Peyer's patch (tissue), 4 donors: Measurements from ENCODE around the gene MXRA7. TPM values are rescaled to one million over a fixed set of nuclear protein-coding genes. Genes with fewer than 3 reads are reported as not detected.

Source experiments
- DNase-seq, 3 donors: peaks; one replicate each; pipeline ENCODE4 v3.0.0-alpha.2; 2017 to 2019
- H3K27ac ChIP-seq, 4 donors: fragments of 200-600 bp; sonication (generic); one replicate each; pipeline ENCODE4 v1.5.1; 2016 to 2019
- H3K27me3 ChIP-seq, 2 donors: fragments of 200-600 bp; sonication (generic); one replicate each; pipeline ENCODE4 v1.5.1; 2019
- H3K36me3 ChIP-seq, 3 donors: fragments of 200-600 bp; sonication (generic); one replicate each; pipeline ENCODE4 v1.5.1; 2016 to 2019
- H3K4me1 ChIP-seq, 4 donors: fragments of 200-600 bp; sonication (generic); one replicate each; pipeline ENCODE4 v1.5.1; 2016 to 2019
- H3K4me3 ChIP-seq, 4 donors: fragments of 200-600 bp; sonication (generic); 1 replicate in 3 of 4; 2 replicates in 1 of 4; pipeline ENCODE4 v1.5.1; 2016 to 2019; ENCODE audit warnings: mild to moderate bottlenecking in 1 of 4
- H3K9me3 ChIP-seq, 4 donors: fragments of 200-600 bp; sonication (generic); one replicate each; pipeline ENCODE4 v1.5.1; 2016 to 2019; ENCODE audit warnings: mild to moderate bottlenecking in 1 of 4
- POLR2A ChIP-seq, 2 donors: fragments of 450-650 bp; IDR thresholded peaks; one replicate each; pipeline ENCODE4 v1.5.1; 2017; ENCODE audit warnings: antibody characterized with exemption in 2 of 2, mild to moderate bottlenecking in 2 of 2, moderate library complexity in 2 of 2
- total RNA-seq, 4 donors: library from RNA; depleted of rRNA; stranded (reverse); fragments of >200 nt; gene quantifications; one replicate each; pipeline ENCODE4 v1.1.0, GENCODE V29; 2016
- TF ChIP-seq, protein P1 (sequence below), 6 experiments: fragments of 450-650 bp in 4 of 6; fragments of 200-600 bp in 2 of 6; sonication (generic) in 1 of 6; IDR thresholded peaks; one replicate each; pipeline ENCODE4 v1.5.1; 2017 to 2019; ENCODE audit warnings: antibody characterized with exemption in 6 of 6, mild to moderate bottlenecking in 3 of 6, moderate library complexity in 1 of 6

MXRA7 gene, protein sequence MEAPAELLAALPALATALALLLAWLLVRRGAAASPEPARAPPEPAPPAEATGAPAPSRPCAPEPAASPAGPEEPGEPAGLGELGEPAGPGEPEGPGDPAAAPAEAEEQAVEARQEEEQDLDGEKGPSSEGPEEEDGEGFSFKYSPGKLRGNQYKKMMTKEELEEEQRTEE
- 10 to 100 TPM in 3 of 4 donors, 1 to 10 TPM in 1; 9.1 to 27.3 (median 23.4) TPM for total RNA-seq

DNA sequence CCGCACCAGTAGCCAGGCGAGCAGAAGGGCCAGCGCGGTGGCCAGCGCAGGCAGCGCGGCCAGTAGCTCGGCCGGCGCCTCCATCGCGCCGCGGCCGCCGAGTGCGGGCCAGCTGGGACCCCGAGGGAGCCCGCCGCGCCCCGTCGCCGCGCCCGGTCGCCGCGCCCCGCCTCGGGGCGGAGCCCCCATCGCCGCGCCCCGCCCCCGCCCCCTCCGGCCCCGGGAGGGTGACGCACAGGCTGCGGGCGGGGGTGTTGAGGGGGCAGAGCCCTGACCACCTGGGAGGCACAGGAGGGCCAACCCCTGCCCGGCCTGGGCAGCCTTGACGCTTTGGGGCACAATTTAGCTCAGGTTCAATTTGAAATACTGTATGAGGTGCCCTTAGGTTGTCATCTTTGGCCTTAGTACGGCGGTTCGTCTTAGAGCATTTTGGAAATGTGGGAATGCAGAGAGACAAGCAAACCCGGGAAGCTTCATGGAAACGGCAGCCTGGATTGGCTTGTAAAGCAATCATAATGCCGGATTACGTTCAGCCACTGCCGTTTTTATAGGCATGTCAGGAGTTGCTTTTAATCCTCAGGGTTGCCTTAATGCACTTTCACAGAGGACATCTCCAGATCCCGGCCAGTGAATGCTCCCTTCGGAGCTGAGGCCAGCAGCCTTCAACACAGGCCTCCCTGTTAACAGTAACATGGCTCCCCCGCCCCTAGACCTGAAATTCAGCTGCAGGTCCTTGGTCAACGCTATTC, at the start of gene MXRA7:
MXRA7 (minus strand) TSS at position 103 of the 749 bp plus-strand sequence; CDS start at position 84, 19 bp downstream.
- H3K4me3 ChIP-seq = peak within 1 kb of the TSS; percentile 49 to 78 (median 62)
- no peaks in the 10 kb centered on the region for H3K27me3 ChIP-seq
- H3K4me1 ChIP-seq = peaks cover 0 to 36% (median 9%) of the 10 kb centered on the region in 4 donors
- no peaks in the 10 kb centered on the region for H3K9me3 ChIP-seq
- peak; percentile 52 to 76 (median 75) for DNase-seq
- peaks cover 0 to 26% (median 0%) of the 10 kb centered on the region in 3 donors for H3K36me3 ChIP-seq
- peak within 1 kb of the TSS; percentile 72 to 89 (median 80) for H3K27ac ChIP-seq
- no peak for TF ChIP-seq POLR2A (IDR thresholded peaks at IDR 0.05)
- TF ChIP-seq, protein P1, sequence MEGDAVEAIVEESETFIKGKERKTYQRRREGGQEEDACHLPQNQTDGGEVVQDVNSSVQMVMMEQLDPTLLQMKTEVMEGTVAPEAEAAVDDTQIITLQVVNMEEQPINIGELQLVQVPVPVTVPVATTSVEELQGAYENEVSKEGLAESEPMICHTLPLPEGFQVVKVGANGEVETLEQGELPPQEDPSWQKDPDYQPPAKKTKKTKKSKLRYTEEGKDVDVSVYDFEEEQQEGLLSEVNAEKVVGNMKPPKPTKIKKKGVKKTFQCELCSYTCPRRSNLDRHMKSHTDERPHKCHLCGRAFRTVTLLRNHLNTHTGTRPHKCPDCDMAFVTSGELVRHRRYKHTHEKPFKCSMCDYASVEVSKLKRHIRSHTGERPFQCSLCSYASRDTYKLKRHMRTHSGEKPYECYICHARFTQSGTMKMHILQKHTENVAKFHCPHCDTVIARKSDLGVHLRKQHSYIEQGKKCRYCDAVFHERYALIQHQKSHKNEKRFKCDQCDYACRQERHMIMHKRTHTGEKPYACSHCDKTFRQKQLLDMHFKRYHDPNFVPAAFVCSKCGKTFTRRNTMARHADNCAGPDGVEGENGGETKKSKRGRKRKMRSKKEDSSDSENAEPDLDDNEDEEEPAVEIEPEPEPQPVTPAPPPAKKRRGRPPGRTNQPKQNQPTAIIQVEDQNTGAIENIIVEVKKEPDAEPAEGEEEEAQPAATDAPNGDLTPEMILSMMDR (IDR thresholded peaks at IDR 0.05) = no peak

DNA sequence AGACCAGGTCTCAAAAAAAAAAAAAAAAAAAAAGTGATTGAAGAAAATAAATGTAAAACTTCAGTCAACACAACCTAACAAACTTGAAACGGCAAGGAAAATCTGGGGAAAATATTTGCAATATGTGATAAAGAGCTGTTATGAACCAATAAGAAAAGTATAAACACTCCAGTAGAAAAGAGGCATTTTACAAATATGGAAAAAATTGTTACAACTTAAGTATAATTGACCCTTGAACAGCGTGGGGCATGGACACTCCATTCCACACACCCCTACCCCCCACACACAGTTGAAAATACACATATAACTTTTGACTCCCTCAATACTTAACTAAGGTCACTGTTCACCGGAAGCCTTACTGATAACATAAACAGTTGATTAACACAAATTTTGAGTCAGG, 47.8 kb upstream of the MXRA7 start:
- Histone ChIP-seq H3K36me3 (peaks cover 0 to 37% (median 0%) of the 10 kb centered on the region in 3 donors), H3K4me1 (no peaks in the 10 kb centered on the region), H3K9me3 (no peaks in the 10 kb centered on the region), H3K4me3 (no peak overlapping the region), H3K27ac (no peak overlapping the region), H3K27me3 (no peaks in the 10 kb centered on the region)
- TF ChIP-seq, protein P1 (IDR thresholded peaks at IDR 0.05) = no peak
- no peak for TF ChIP-seq POLR2A (IDR thresholded peaks at IDR 0.05)
- no peak for DNase-seq

DNA sequence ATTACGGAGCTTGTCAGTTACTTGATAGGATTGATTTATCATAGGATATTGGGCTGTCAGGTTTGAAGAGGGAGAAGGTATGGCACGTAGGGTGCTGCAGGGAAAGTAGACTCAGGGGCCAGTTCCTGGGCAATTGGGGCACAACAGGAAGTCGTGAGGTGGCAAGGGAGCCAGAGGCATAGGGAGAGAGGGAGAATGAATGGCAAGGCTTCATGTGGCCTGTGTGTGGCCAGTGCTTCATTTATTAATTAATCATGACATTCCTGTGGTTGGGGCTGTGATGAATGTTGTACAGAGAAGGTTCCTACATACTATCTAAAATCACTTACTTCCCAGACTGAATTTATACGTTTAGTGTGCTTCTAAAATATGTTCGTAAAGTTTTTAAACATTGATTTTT, 46.5 kb upstream of the MXRA7 start:
- TF ChIP-seq, protein P1 (IDR thresholded peaks at IDR 0.05) = no peak
- TF ChIP-seq POLR2A (IDR thresholded peaks at IDR 0.05) = no peak
- H3K27ac ChIP-seq = no peak overlapping the region
- H3K36me3 ChIP-seq = peaks cover 0 to 33% (median 0%) of the 10 kb centered on the region in 3 donors

DNA sequence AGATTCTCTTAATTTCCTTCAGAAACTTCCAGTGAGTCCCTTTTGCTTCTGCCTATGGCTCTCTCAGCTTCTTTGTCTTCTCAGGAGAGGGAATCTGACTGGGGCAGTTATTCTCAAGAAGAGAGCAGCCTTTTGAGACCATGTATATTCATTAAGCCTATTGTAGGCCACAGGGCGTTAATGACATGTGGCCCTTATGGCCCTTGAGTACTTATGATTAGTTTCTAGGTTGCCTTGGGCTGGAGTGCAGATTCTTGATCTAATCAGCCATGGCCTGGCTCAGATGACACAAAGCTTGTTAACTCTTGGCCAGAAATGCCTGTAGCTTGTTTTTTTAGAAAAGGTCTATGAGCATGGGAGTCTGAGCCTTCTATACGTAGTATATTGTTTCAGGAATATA, 44.5 kb upstream of the MXRA7 start:
- no peak overlapping the region for H3K4me3 ChIP-seq
- peaks cover 0 to 33% (median 0%) of the 10 kb centered on the region in 3 donors for H3K36me3 ChIP-seq
- no peaks in the 10 kb centered on the region for H3K27me3 ChIP-seq
- no peak for TF ChIP-seq POLR2A (IDR thresholded peaks at IDR 0.05)
- TF ChIP-seq, protein P1 (IDR thresholded peaks at IDR 0.05) = no peak
- H3K27ac ChIP-seq = no peak overlapping the region
- no peak for DNase-seq
- H3K9me3 ChIP-seq = no peaks in the 10 kb centered on the region
- no peaks in the 10 kb centered on the region for H3K4me1 ChIP-seq

More for the DNA sequence above, 46.5 kb upstream of the MXRA7 start:
- Histone ChIP-seq H3K4me1 (no peaks in the 10 kb centered on the region), H3K9me3 (no peaks in the 10 kb centered on the region), H3K27me3 (no peaks in the 10 kb centered on the region), H3K4me3 (no peak overlapping the region)
- no peak for DNase-seq

DNA sequence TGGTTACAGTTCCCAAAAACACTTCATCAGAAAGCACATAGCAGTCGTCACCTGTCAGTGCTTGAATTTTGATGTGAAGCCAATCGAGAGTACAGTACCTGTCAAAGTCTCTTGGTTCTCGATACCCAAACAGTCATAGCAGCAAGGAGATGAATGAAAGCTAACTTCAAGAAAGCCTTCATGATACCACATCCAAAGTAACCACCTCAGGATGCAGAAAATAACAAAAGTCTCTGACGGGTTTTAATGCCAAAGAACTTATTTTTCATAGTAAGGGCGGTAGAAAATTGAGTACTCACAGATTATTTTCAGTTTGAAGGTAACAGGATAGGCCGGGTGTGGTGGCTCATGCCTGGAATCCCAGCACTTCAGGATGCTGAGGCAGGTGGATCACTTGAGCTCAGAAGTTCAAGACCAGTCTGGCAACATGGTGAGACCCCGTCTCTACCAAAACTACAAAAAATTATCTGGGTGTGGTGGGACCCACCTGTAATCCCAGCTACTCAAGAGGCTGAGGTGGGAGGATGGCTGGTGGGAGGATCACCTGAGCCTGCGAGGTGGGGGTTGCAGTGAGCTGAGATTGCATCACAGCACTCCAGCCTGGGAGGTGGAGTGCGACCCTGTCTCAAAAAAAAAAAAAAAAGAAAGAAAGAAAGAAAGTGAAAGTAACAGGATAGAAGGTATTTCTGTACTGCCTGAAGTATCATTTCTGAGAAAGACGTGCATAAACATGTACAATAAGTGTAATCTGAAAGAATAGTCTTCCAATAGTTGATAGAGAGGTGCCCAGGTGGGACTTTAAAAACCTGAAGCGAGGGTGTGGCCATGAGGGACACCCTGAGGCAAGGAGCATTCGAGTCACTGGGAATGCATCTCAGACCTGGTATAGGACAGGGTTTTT, 42.5 kb upstream of the MXRA7 start:
- no peak for DNase-seq
- no peaks in the 10 kb centered on the region for H3K27me3 ChIP-seq
- peak overlapping the region in 3 of 4 donors; percentile 19 to 50 (median 38) for H3K27ac ChIP-seq
- no peaks in the 10 kb centered on the region for H3K9me3 ChIP-seq
- peaks cover 0 to 28% (median 0%) of the 10 kb centered on the region in 3 donors for H3K36me3 ChIP-seq
- H3K4me3 ChIP-seq = no peak overlapping the region
- TF ChIP-seq, protein P1 (IDR thresholded peaks at IDR 0.05) = no peak
- TF ChIP-seq POLR2A (IDR thresholded peaks at IDR 0.05) = no peak
- no peaks in the 10 kb centered on the region for H3K4me1 ChIP-seq
